Osteoblast (primary cell): Measurements from ENCODE around the gene AGT. TPM values are rescaled to one million over a fixed set of nuclear protein-coding genes. Genes with fewer than 3 reads are reported as not detected.

Experiments
- DNase-seq: peaks from one replicate; pipeline ENCODE4 v3.0.0; 2011; ENCODE audit warnings: low spot score, mixed read lengths; ENCODE audit not compliant: insufficient read length; ENCODE audit errors: missing footprints
- H2AFZ ChIP-seq: 2 replicates; pipeline ENCODE4 v1.6.0; 2011; ENCODE audit warnings: mild to moderate bottlenecking, low read length
- H3K27ac ChIP-seq: 2 replicates; pipeline ENCODE4 v1.5.1; 2011; ENCODE audit warnings: mild to moderate bottlenecking, low read depth, low read length, moderate library complexity
- H3K27me3 ChIP-seq: 2 replicates; pipeline ENCODE4 v1.6.0; 2012; ENCODE audit warnings: mild to moderate bottlenecking, control low read depth, inconsistent platforms, low read length, moderate library complexity; ENCODE audit not compliant: insufficient read depth
- H3K36me3 ChIP-seq: 2 replicates; pipeline ENCODE4 v1.5.1; 2011; ENCODE audit warnings: mild to moderate bottlenecking, low read length, control low read depth, moderate library complexity; ENCODE audit not compliant: insufficient read depth
- H3K4me1 ChIP-seq: 2 replicates; pipeline ENCODE4 v1.5.1; 2011; ENCODE audit warnings: mild to moderate bottlenecking, low read length, control low read depth, moderate library complexity; ENCODE audit not compliant: insufficient read depth
- H3K4me2 ChIP-seq: 2 replicates; pipeline ENCODE4 v1.6.0; 2011; ENCODE audit warnings: mild to moderate bottlenecking, low read length; ENCODE audit not compliant: insufficient read depth
- H3K4me3 ChIP-seq: fragments of 200-600 bp; sonication (generic); 3 replicates; pipeline ENCODE4 v1.5.1; 2012; ENCODE audit warnings: mild to moderate bottlenecking, low read length, inconsistent platforms; ENCODE audit not compliant: insufficient read depth
- H3K79me2 ChIP-seq: 2 replicates; pipeline ENCODE4 v1.6.0; 2012; ENCODE audit warnings: mild to moderate bottlenecking, low read length, control low read depth, inconsistent platforms; ENCODE audit not compliant: insufficient read depth
- H3K9me3 ChIP-seq: 2 replicates; pipeline ENCODE4 v1.5.1; 2011; ENCODE audit warnings: low read depth, low read length, control low read depth
- H4K20me1 ChIP-seq: 2 replicates; pipeline ENCODE4 v1.6.0; 2012; ENCODE audit warnings: mild to moderate bottlenecking, low read length, control low read depth; ENCODE audit not compliant: insufficient read depth
- CTCF ChIP-seq: IDR thresholded peaks from 2 replicates; pipeline ENCODE4 v1.5.1; 2011; ENCODE audit warnings: mild to moderate bottlenecking, low read depth, low read length, moderate library complexity; ENCODE audit errors: extremely low read depth
- total RNA-seq: library from RNA; depleted of rRNA; stranded (reverse); fragments of >200 nt; gene quantifications from 2 replicates; pipeline ENCODE4 v1.2.3, GENCODE V29; 2012

AGT gene
- total RNA-seq, 1 donor = 6.2 TPM

- no peak overlapping the region for H2AFZ ChIP-seq
- H3K79me2 ChIP-seq = no peaks in the 10 kb centered on the region
- no peaks in the 10 kb centered on the region for H3K9me3 ChIP-seq
- no peak overlapping the region for H3K27ac ChIP-seq
- H3K27me3 ChIP-seq = no peaks in the 10 kb centered on the region
- no peak overlapping the region for H3K4me2 ChIP-seq
- no peak for TF ChIP-seq CTCF
- H3K4me3 ChIP-seq = no peak overlapping the region
- no peaks in the 10 kb centered on the region for H3K36me3 ChIP-seq
- H4K20me1 ChIP-seq = no peaks in the 10 kb centered on the region
- DNase-seq = no peak
- H3K4me1 ChIP-seq = no peaks in the 10 kb centered on the region
Observed at GRCh38 chr1:230750986-230751625, 37.2 kb upstream of the AGT start.

- no peak overlapping the region for H3K4me2 ChIP-seq
- H3K79me2 ChIP-seq = no peaks in the 10 kb centered on the region
- no peaks in the 10 kb centered on the region for H3K9me3 ChIP-seq
- H2AFZ ChIP-seq = no peak overlapping the region
- H4K20me1 ChIP-seq = no peaks in the 10 kb centered on the region
- no peaks in the 10 kb centered on the region for H3K36me3 ChIP-seq
- DNase-seq = peak; percentile 52
- H3K27ac ChIP-seq = no peak overlapping the region
- no peak for TF ChIP-seq CTCF
- no peaks in the 10 kb centered on the region for H3K27me3 ChIP-seq
- no peak overlapping the region for H3K4me3 ChIP-seq
- H3K4me1 ChIP-seq = no peaks in the 10 kb centered on the region
Observed at GRCh38 chr1:230750576-230750975, 36.7 kb upstream of the AGT start.

GRCh38 chr1:230749635-230750034, 35.7 kb upstream of the AGT start:
- Histone ChIP-seq H2AFZ (no peak overlapping the region), H4K20me1 (no peaks in the 10 kb centered on the region), H3K79me2 (no peaks in the 10 kb centered on the region), H3K4me1 (no peaks in the 10 kb centered on the region), H3K9me3 (no peaks in the 10 kb centered on the region), H3K27ac (no peak overlapping the region), H3K4me3 (no peak overlapping the region), H3K4me2 (no peak overlapping the region), H3K27me3 (no peaks in the 10 kb centered on the region), H3K36me3 (no peaks in the 10 kb centered on the region)
- TF ChIP-seq CTCF = no peak
- no peak for DNase-seq

GRCh38 chr1:230749150-230749549, 35.2 kb upstream of the AGT start:
- no peak for TF ChIP-seq CTCF
- Histone ChIP-seq H3K79me2 (no peaks in the 10 kb centered on the region), H3K4me3 (no peak overlapping the region), H2AFZ (no peak overlapping the region), H3K27me3 (no peaks in the 10 kb centered on the region), H4K20me1 (no peaks in the 10 kb centered on the region), H3K9me3 (no peaks in the 10 kb centered on the region), H3K4me2 (no peak overlapping the region), H3K36me3 (no peaks in the 10 kb centered on the region), H3K4me1 (peaks cover 2% of the 10 kb centered on the region), H3K27ac (no peak overlapping the region)
- no peak for DNase-seq
